ENCODE data around the gene FDX1.
A peak's percentile ranks its signal among the peaks of the same experiment; 100 is the strongest.
"Not testable (repeated sequence)": the region's sequence is repeated elsewhere in the genome, so short reads cannot be mapped to it uniquely, and the experiment has no call there.

Gene FDX1

GRCh38 chr11:110409174-110409573 lies 20.6 kb upstream of the FDX1 start:
- no peak overlapping the region for H3K4me3 ChIP-seq (ENCODE audit: low read length)
- no peak for TF ChIP-seq CTCF (conservative IDR thresholded peaks at IDR 0.05; ENCODE audit: low read length)
- DNase-seq (ENCODE audit: low read depth), result peak; percentile 52

GRCh38 chr11:110410651-110411050 lies 19.1 kb upstream of the FDX1 start:
- H3K4me3 ChIP-seq (ENCODE audit: low read length), result no peak overlapping the region
- no peak for DNase-seq (ENCODE audit: low read depth)
- no peak for TF ChIP-seq CTCF (conservative IDR thresholded peaks at IDR 0.05; ENCODE audit: low read length)

- no peak overlapping the region for H3K4me3 ChIP-seq (ENCODE audit: low read length)
- DNase-seq (ENCODE audit: low read depth), result no peak
- TF ChIP-seq CTCF (conservative IDR thresholded peaks at IDR 0.05; ENCODE audit: low read length), result no peak
These were observed 14.7 kb upstream of the FDX1 start for GRCh38 chr11:110415081-110415480.

GRCh38 chr11:110421658-110422057 lies 8.1 kb upstream of the FDX1 start:
- DNase-seq (ENCODE audit: low read depth); H3K4me3 ChIP-seq (ENCODE audit: low read length): not testable (repeated sequence)

- no peak overlapping the region for H3K4me3 ChIP-seq (ENCODE audit: low read length)
- no peak for TF ChIP-seq CTCF (conservative IDR thresholded peaks at IDR 0.05; ENCODE audit: low read length)
- no peak for DNase-seq (ENCODE audit: low read depth)
These were observed 7.3 kb upstream of the FDX1 start for GRCh38 chr11:110422306-110422905.

GRCh38 chr11:110424775-110425444 lies 4.8 kb upstream of the FDX1 start:
- DNase-seq (ENCODE audit: low read depth), result no peak
- no peak for TF ChIP-seq CTCF (conservative IDR thresholded peaks at IDR 0.05; ENCODE audit: low read length)
- no peak overlapping the region for H3K4me3 ChIP-seq (ENCODE audit: low read length)

- no peak for TF ChIP-seq CTCF (conservative IDR thresholded peaks at IDR 0.05; ENCODE audit: low read length)
These were observed 3.8 kb upstream of the FDX1 start for GRCh38 chr11:110425751-110426545.

More at GRCh38 chr11:110425751-110426545, 3.8 kb upstream of the FDX1 start:
- no peak overlapping the region for H3K4me3 ChIP-seq (ENCODE audit: low read length)
- DNase-seq (ENCODE audit: low read depth), result peak; percentile 93

Data from AG10803 (cell line).